H7 (cell line): ENCODE measurements around the gene ATP11B. TPM values are rescaled to one million over a fixed set of nuclear protein-coding genes. Genes with fewer than 3 reads are reported as not detected.

ENCODE experiments used
- DNase-seq: peaks from one replicate; pipeline ENCODE4 v3.0.0; 2012
- H3K27me3 ChIP-seq: 2 replicates; pipeline ENCODE4 v1.6.0; 2011; ENCODE audit warnings: mild to moderate bottlenecking, low read length; ENCODE audit not compliant: control insufficient read depth, insufficient read depth
- H3K36me3 ChIP-seq: replicated peaks from 2 replicates; pipeline ENCODE4 v1.5.1; 2011; ENCODE audit warnings: low read length; ENCODE audit not compliant: control insufficient read depth, insufficient read depth
- H3K4me3 ChIP-seq: 2 replicates; pipeline ENCODE4 v1.5.1; 2011; ENCODE audit warnings: low read depth, mild to moderate bottlenecking, control low read depth, low read length, moderate library complexity; ENCODE audit not compliant: insufficient read depth
- total RNA-seq: library from RNA; depleted of rRNA; stranded (reverse); fragments of >200 nt; shearing (Covaris generic); gene quantifications from 2 replicates; pipeline ENCODE4 v1.2.3, GENCODE V29; 2014

ATP11B gene
- total RNA-seq, 1 experiment from 2014 or later: 14.2 TPM

GRCh38 chr3:182954553-182955235 is 161.4 kb downstream of the ATP11B start:
- Histone ChIP-seq H3K36me3 (peaks cover 2% of the 10 kb centered on the region), H3K27me3 (no peaks in the 10 kb centered on the region), H3K4me3 (no peak overlapping the region)
- DNase-seq: no peak

DNA sequence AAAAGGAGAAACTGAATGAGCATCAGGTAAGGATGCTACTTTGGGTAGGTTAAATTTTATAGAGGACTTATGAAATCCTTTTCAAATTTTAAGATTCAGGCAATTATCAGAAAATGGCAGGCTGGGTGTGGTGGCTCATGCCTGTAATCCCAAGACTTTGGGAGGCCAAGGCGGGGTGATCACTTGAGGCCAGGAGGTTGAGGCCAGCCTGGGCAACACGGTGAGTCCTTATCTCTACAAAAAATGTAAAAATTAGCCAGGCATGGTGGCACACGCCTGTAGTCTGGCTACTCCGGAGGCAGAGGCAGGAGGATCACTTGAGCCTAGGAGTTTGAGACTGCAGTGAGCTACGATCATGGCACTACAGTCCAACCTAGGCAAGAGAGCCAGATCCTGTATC is 163.9 kb downstream of the ATP11B start:
- no peak overlapping the region for H3K4me3 ChIP-seq
- no peaks in the 10 kb centered on the region for H3K27me3 ChIP-seq
- peaks cover 2% of the 10 kb centered on the region for H3K36me3 ChIP-seq
- no peak for DNase-seq

- Histone ChIP-seq H3K36me3 (peaks cover 4% of the 10 kb centered on the region), H3K4me3 (no peak overlapping the region), H3K27me3 (no peaks in the 10 kb centered on the region)
- no peak for DNase-seq
These were observed 164.5 kb downstream of the ATP11B start for GRCh38 chr3:182957676-182958266.

- H3K36me3 ChIP-seq: peaks cover 4% of the 10 kb centered on the region
- no peak for DNase-seq
- no peak overlapping the region for H3K4me3 ChIP-seq
- no peaks in the 10 kb centered on the region for H3K27me3 ChIP-seq
These were observed 166.4 kb downstream of the ATP11B start for GRCh38 chr3:182959474-182960350.

DNA sequence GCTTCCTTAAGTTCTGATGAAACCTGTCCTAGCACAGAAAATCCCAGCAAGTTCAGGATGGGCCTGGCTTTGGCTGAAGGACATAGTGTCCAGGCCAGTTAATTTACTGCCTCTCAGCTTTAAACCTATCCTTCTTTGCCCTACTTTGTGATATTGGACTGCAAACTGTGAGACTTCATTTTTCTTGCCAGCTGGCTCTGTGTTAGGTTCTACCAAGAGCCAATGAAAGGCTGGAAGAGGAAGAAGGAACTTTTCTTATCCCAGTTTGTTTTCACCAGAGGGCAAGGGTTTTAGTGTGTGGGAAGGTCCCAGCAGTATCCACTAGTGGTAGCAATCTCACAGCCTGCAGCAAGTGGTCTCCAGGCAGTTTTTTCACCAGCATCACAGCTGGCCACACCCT is 168.9 kb downstream of the ATP11B start:
- no peak overlapping the region for H3K4me3 ChIP-seq
- no peaks in the 10 kb centered on the region for H3K27me3 ChIP-seq
- H3K36me3 ChIP-seq: peaks cover 4% of the 10 kb centered on the region; the same call in 1 of the 2 replicates
- no peak for DNase-seq

DNA sequence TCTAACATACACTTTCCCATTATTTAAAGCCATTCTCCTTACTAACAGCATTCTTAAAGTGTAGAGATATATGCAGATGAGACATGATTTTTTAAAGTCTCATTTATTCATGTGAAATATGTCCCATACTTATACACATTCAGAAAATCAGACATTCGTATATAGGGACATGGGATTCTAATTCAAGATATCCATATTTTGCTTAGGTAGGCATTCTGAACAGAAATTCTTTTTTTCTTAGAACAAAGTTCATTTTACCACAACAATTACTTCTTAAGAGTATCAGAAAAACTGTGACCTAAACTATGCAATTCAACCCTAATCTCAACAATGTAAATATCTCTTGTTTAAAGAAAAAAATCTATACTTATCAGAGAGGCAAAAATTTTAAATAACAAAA is 170.9 kb downstream of the ATP11B start:
- Histone ChIP-seq H3K36me3 (0 out of 2 replicates have a peak, but pooled peaks cover 3% of the 10 kb centered on the region), H3K4me3 (no peak overlapping the region), H3K27me3 (no peaks in the 10 kb centered on the region)
- DNase-seq: no peak

DNA sequence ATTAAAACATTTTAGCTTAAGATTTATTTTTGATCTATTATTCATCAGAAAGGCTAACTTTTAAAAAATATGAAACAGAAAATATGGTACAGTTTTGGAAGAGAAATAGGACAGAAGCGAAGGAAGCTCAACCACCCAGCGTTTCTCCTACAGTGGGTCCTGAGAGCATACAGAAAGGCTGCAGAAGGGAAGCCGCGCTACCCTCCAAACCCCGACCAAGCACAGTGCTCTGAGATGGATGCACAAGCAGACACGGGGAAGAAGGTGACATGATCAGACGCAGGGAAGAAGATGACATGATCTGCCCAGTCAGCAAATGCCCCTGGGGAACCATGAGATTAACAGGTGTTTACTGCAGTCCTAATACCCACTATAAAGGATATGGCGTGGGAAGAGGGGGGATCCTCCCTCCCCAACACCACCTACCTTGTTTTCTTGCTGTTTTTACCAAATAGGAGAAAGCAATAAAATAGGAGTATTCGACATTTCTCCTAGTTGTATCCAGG is 172.6 kb downstream of the ATP11B start:
- Histone ChIP-seq H3K4me3 (no peak overlapping the region), H3K27me3 (no peaks in the 10 kb centered on the region), H3K36me3 (0 out of 2 replicates have a peak, but pooled peaks cover 3% of the 10 kb centered on the region)
- no peak for DNase-seq

- Histone ChIP-seq H3K27me3 (no peaks in the 10 kb centered on the region), H3K36me3 (no peaks in the 10 kb centered on the region), H3K4me3 (no peak overlapping the region)
- no peak for DNase-seq
These were observed 174.2 kb downstream of the ATP11B start for GRCh38 chr3:182967218-182968204.

DNA sequence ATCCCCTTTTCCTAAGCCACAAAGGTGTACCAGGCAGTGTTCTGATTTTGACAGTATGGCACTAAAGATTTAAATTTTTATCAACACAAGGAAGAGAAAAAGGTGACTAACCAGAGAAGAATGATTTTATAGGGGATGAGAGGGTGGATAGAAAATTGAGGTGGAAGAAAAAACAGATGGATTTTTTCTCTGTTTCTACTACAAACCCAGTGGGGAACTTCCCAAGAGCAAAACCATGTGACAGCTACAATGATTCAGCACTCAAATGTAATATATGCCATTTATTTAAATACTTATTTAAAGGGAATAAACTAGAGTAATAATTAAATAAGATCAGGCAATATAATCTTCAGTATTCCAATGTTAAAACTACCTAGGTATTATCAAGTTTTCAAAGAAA is 176.0 kb downstream of the ATP11B start:
- no peak for DNase-seq
- no peak overlapping the region for H3K4me3 ChIP-seq
- no peaks in the 10 kb centered on the region for H3K27me3 ChIP-seq
- no peaks in the 10 kb centered on the region for H3K36me3 ChIP-seq

DNA sequence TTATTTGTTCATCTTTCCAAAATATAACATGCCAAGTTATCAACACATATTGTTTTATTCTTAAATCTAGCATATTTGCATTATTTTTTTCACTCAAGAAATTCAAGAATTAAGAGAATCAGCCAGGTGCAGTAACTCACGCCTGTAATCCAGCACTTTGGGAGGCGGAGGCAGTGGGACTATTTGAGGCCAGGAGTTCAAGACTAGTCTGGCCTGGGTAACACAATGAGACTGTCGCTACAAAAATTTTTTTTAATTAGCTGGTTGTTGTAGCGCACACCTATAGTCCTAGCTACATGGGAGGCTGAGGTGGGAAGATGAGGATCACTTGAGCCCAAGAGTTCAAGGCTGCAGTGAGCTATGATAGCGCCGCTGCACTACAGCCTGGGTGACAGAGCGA is 176.5 kb downstream of the ATP11B start:
- no peaks in the 10 kb centered on the region for H3K27me3 ChIP-seq
- no peaks in the 10 kb centered on the region for H3K36me3 ChIP-seq
- no peak for DNase-seq
- no peak overlapping the region for H3K4me3 ChIP-seq

GRCh38 chr3:182970811-182971418 is 177.6 kb downstream of the ATP11B start:
- Histone ChIP-seq H3K27me3 (no peaks in the 10 kb centered on the region), H3K36me3 (no peaks in the 10 kb centered on the region), H3K4me3 (no peak overlapping the region)
- DNase-seq: no peak
